CD4-positive, alpha-beta T cell (primary cell): ENCODE data around the gene NKTR. TPM values are rescaled to one million over a fixed set of nuclear protein-coding genes. Genes with fewer than 3 reads are reported as not detected.
A peak's percentile ranks its signal among the peaks of the same experiment; 100 is the strongest.

ENCODE experiments used
- ATAC-seq: fragments of 200-7000 bp; cut with Tn5 transposase; one replicate; pipeline ENCODE4 v1.10.0; 2022; ENCODE audit warnings: mild to moderate bottlenecking; ENCODE audit not compliant: poor library complexity
- CTCF ChIA-PET: fragments of 350-600 bp; sonication (Branson Sonifier 250); formaldehyde crosslinking; loops from one replicate; lab custom pipeline; 2021; ENCODE audit warnings: antibody characterized with exemption, inconsistent platforms; lab: Charles Lee
- POLR2A ChIA-PET: fragments of 350-600 bp; sonication (Branson Sonifier 250); formaldehyde crosslinking; loops from one replicate; lab custom pipeline; 2021; ENCODE audit warnings: antibody characterized with exemption, inconsistent platforms; lab: Charles Lee
- DNase-seq, 14 experiments: peaks; one replicate each; pipeline ENCODE4 v3.0.0-alpha.2; 2013 to 2020; ENCODE audit warnings: mixed read lengths in 2 of 14
- H3K27ac ChIP-seq, 2 donors: one replicate each; pipeline versions ENCODE4 v1.5.1 to v1.7.0; 2013; ENCODE audit warnings: low read length in 2 of 2, low read depth in 1 of 2, mild to moderate bottlenecking in 1 of 2
- H3K27me3 ChIP-seq, 2 experiments: 1 replicate in 1 of 2; 2 replicates in 1 of 2; pipeline versions ENCODE4 v1.6.1 to v1.7.0; 2013; ENCODE audit warnings: low read length in 2 of 2, control low read depth in 1 of 2, mild to moderate bottlenecking in 1 of 2, moderate library complexity in 1 of 2; ENCODE audit not compliant: insufficient read depth in 2 of 2, control insufficient read depth in 1 of 2
- H3K36me3 ChIP-seq: one replicate; pipeline ENCODE4 v1.6.1; 2013; ENCODE audit warnings: low read length, control low read depth; ENCODE audit not compliant: insufficient read depth
- H3K4me1 ChIP-seq: one replicate; pipeline ENCODE4 v1.6.1; 2013; ENCODE audit warnings: low read length, control low read depth; ENCODE audit not compliant: insufficient read depth
- H3K4me3 ChIP-seq: one replicate; pipeline ENCODE4 v1.5.1; 2013; ENCODE audit warnings: mild to moderate bottlenecking, low read length, moderate library complexity
- H3K9me3 ChIP-seq, 2 experiments: 1 replicate in 1 of 2; 2 replicates in 1 of 2; pipeline versions ENCODE4 v1.6.1 to v1.7.0; 2013; ENCODE audit warnings: low read length in 2 of 2, mild to moderate bottlenecking in 2 of 2, control low read depth in 1 of 2, moderate library complexity in 1 of 2; ENCODE audit not compliant: control insufficient read depth in 1 of 2, insufficient read depth in 1 of 2
- H3K27ac Mint-ChIP-seq: one replicate; pipeline ENCODE4 v1.8.0; 2020; ENCODE audit warnings: mixed read lengths
- H3K27me3 Mint-ChIP-seq: one replicate; pipeline ENCODE4 v1.8.0; 2021; ENCODE audit warnings: mixed read lengths
- H3K36me3 Mint-ChIP-seq: one replicate; pipeline ENCODE4 v1.8.0; 2021; ENCODE audit warnings: low read depth, mixed read lengths
- H3K4me1 Mint-ChIP-seq: one replicate; pipeline ENCODE4 v1.8.0; 2021; ENCODE audit warnings: low read depth, mixed read lengths
- H3K4me3 Mint-ChIP-seq: one replicate; pipeline ENCODE4 v1.8.0; 2020; ENCODE audit warnings: mild to moderate bottlenecking, mixed read lengths
- H3K9me3 Mint-ChIP-seq: one replicate; pipeline ENCODE4 v1.8.0; 2020; ENCODE audit warnings: mixed read lengths
- CTCF ChIP-seq: fragments of 200-600 bp; IDR thresholded peaks from one replicate; pipeline ENCODE4 v1.8.0; 2022; ENCODE audit warnings: antibody characterized with exemption, mild to moderate bottlenecking
- intact Hi-C, 2 experiments: fragments of 100-400 bp; cut with DNase I in 1 of 2; cut with micrococcal nuclease in 1 of 2; formaldehyde crosslinking; loops; one replicate each; pipeline versions ENCODE4 v1.15.1 to v1.9.0; 2023 to 2025; cut with DNase I, micrococcal nuclease
- total RNA-seq, 174 experiments: library from RNA in 2 of 174; stranded (reverse) in 2 of 174; gene quantifications; one replicate each; pipeline ENCODE4 v1.2.3 and lab custom pipeline; 2021 to 2026

The NKTR gene
- total RNA-seq, 2 experiments from 2014 or later = 236 to 249 TPM

GRCh38 chr3:42663581-42664437 lies 63.3 kb downstream of the NKTR start:
- no peak overlapping the region for H3K4me3 Mint-ChIP-seq
- ChIA-PET POLR2A (no interaction called here), CTCF (no interaction called here)
- no peak overlapping the region for H3K27ac Mint-ChIP-seq
- TF ChIP-seq CTCF = no peak
- H3K4me1 ChIP-seq = no peaks in the 10 kb centered on the region
- no peak overlapping the region for H3K27ac ChIP-seq
- H3K36me3 Mint-ChIP-seq = no peaks in the 10 kb centered on the region
- ATAC-seq = no peak
- intact Hi-C loops = no loop called here
- H3K4me1 Mint-ChIP-seq = no peaks in the 10 kb centered on the region
- H3K27me3 Mint-ChIP-seq = no peaks in the 10 kb centered on the region
- H3K9me3 Mint-ChIP-seq = no peaks in the 10 kb centered on the region
- H3K27me3 ChIP-seq = no peaks in the 10 kb centered on the region
- H3K9me3 ChIP-seq = peaks cover 0 to 10% of the 10 kb centered on the region in 2 experiments
- peak in 1 of 14 experiments; percentile 24 for DNase-seq
- H3K4me3 ChIP-seq = no peak overlapping the region
- no peaks in the 10 kb centered on the region for H3K36me3 ChIP-seq

GRCh38 chr3:42664438-42664803 lies 63.9 kb downstream of the NKTR start:
- H3K27ac ChIP-seq = no peak overlapping the region
- POLR2A ChIA-PET = no interaction called here
- Mint-ChIP-seq H3K4me3 (no peak overlapping the region), H3K27ac (no peak overlapping the region), H3K9me3 (no peaks in the 10 kb centered on the region), H3K36me3 (no peaks in the 10 kb centered on the region), H3K4me1 (no peaks in the 10 kb centered on the region), H3K27me3 (no peaks in the 10 kb centered on the region)
- no peak overlapping the region for H3K4me3 ChIP-seq
- peaks cover 0 to 10% of the 10 kb centered on the region in 2 experiments for H3K9me3 ChIP-seq
- H3K4me1 ChIP-seq = no peaks in the 10 kb centered on the region
- DNase-seq = no peak
- no peaks in the 10 kb centered on the region for H3K36me3 ChIP-seq
- no peak for ATAC-seq
- CTCF ChIA-PET = no interaction called here
- TF ChIP-seq CTCF = no peak
- H3K27me3 ChIP-seq = no peaks in the 10 kb centered on the region
- intact Hi-C loops = no loop called here

- TF ChIP-seq CTCF = no peak
- Histone ChIP-seq H3K27ac (no peak overlapping the region), H3K4me1 (no peaks in the 10 kb centered on the region), H3K27me3 (no peaks in the 10 kb centered on the region), H3K36me3 (no peaks in the 10 kb centered on the region), H3K4me3 (no peak overlapping the region), H3K9me3 (peaks cover 0 to 10% of the 10 kb centered on the region in 2 experiments)
- Mint-ChIP-seq H3K27ac (no peak overlapping the region), H3K4me1 (no peaks in the 10 kb centered on the region), H3K36me3 (no peaks in the 10 kb centered on the region), H3K27me3 (no peaks in the 10 kb centered on the region), H3K4me3 (no peak overlapping the region), H3K9me3 (no peaks in the 10 kb centered on the region)
- ChIA-PET CTCF (no interaction called here), POLR2A (no interaction called here)
- ATAC-seq (no peak), DNase-seq (peak in 1 of 14 experiments; percentile 30)
- intact Hi-C loops = no loop called here
These were observed 64.8 kb downstream of the NKTR start for GRCh38 chr3:42665050-42665878.
